ENCODE measurements around the gene RAB7B. TPM values are rescaled to one million over a fixed set of nuclear protein-coding genes. Genes with fewer than 3 reads are reported as not detected.

Gene RAB7B
- total and polyA plus RNA-seq, 4 donors, result 0.08 to 0.89 (median 0.20) TPM; not detected in 1

DNA sequence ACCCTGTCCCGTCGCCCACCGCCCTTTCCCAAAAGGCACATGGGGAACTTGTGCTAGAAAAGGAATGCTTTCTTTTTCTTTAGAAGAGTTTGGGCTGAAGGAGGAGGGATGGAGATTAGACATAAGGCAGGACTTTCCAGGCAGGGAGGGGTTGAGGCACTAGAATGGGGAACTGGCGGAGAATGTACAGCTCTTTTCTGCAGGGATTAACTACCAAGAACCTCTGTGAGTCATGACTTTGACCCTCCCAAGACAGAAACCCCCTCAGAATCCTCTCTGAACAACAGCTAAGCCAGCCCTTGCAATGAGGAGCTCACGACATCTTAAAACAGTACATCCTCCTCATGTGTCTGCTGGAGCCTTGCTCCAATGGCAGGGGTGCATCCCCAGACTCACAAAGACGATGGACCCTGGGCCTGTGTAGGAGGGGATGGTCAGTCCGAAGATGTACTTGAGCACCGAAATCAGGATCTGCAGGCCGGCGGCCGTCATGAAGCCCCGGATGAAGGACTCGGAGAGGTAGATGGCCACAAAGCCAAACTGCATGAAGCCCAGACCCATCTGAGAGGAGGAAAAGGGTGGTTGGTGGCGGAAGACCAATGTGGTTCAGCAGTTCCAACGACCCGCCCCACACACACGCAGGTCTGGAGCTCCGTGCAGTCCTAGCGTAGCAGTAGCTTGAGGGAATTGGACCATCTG, 73.5 kb downstream of the RAB7B start (continued):
- TF ChIP-seq, protein P1, sequence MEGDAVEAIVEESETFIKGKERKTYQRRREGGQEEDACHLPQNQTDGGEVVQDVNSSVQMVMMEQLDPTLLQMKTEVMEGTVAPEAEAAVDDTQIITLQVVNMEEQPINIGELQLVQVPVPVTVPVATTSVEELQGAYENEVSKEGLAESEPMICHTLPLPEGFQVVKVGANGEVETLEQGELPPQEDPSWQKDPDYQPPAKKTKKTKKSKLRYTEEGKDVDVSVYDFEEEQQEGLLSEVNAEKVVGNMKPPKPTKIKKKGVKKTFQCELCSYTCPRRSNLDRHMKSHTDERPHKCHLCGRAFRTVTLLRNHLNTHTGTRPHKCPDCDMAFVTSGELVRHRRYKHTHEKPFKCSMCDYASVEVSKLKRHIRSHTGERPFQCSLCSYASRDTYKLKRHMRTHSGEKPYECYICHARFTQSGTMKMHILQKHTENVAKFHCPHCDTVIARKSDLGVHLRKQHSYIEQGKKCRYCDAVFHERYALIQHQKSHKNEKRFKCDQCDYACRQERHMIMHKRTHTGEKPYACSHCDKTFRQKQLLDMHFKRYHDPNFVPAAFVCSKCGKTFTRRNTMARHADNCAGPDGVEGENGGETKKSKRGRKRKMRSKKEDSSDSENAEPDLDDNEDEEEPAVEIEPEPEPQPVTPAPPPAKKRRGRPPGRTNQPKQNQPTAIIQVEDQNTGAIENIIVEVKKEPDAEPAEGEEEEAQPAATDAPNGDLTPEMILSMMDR (IDR thresholded peaks at IDR 0.05; ENCODE audit: low read depth, low read length, missing input control), result no peak
- no peak for TF ChIP-seq RXRA (IDR thresholded peaks at IDR 0.05)

DNA sequence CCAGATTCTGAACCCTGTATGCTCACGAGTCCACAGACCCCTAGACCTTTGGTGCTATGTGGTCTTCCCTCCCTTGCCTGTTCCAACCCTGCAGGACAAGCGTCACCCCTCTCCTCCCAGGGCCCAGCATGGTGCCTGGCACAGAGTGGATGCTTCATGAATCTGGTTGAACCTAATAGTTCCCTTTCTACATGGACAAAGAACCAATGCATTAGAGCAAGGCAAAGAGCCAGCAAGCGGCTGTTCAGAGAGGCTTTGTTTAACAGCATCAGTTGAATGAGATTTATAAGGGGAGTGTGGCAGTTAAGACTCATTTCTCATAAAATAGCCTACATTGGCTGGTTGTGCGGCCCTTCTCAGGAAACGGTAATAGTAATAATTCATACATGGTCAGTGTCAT, 74.9 kb downstream of the RAB7B start:
- no peak for TF ChIP-seq NR2F2 (IDR thresholded peaks at IDR 0.05)
- TF ChIP-seq, protein P2, sequence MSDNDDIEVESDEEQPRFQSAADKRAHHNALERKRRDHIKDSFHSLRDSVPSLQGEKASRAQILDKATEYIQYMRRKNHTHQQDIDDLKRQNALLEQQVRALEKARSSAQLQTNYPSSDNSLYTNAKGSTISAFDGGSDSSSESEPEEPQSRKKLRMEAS (IDR thresholded peaks at IDR 0.05), result no peak
- no peak for TF ChIP-seq HNF4G (IDR thresholded peaks at IDR 0.05)
- TF ChIP-seq JUND (IDR thresholded peaks at IDR 0.05), result no peak
- no peak for TF ChIP-seq TAF1 (conservative IDR thresholded peaks at IDR 0.05)
- TF ChIP-seq, protein P3, sequence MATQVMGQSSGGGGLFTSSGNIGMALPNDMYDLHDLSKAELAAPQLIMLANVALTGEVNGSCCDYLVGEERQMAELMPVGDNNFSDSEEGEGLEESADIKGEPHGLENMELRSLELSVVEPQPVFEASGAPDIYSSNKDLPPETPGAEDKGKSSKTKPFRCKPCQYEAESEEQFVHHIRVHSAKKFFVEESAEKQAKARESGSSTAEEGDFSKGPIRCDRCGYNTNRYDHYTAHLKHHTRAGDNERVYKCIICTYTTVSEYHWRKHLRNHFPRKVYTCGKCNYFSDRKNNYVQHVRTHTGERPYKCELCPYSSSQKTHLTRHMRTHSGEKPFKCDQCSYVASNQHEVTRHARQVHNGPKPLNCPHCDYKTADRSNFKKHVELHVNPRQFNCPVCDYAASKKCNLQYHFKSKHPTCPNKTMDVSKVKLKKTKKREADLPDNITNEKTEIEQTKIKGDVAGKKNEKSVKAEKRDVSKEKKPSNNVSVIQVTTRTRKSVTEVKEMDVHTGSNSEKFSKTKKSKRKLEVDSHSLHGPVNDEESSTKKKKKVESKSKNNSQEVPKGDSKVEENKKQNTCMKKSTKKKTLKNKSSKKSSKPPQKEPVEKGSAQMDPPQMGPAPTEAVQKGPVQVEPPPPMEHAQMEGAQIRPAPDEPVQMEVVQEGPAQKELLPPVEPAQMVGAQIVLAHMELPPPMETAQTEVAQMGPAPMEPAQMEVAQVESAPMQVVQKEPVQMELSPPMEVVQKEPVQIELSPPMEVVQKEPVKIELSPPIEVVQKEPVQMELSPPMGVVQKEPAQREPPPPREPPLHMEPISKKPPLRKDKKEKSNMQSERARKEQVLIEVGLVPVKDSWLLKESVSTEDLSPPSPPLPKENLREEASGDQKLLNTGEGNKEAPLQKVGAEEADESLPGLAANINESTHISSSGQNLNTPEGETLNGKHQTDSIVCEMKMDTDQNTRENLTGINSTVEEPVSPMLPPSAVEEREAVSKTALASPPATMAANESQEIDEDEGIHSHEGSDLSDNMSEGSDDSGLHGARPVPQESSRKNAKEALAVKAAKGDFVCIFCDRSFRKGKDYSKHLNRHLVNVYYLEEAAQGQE (IDR thresholded peaks at IDR 0.05), result no peak
- TF ChIP-seq YY1 (IDR thresholded peaks at IDR 0.05), result no peak
- no peak for TF ChIP-seq SP1 (IDR thresholded peaks at IDR 0.05)
- TF ChIP-seq HNF4A (conservative IDR thresholded peaks at IDR 0.05), result no peak
- TF ChIP-seq RAD21 (IDR thresholded peaks at IDR 0.05), result no peak
- TF ChIP-seq, protein P4, sequence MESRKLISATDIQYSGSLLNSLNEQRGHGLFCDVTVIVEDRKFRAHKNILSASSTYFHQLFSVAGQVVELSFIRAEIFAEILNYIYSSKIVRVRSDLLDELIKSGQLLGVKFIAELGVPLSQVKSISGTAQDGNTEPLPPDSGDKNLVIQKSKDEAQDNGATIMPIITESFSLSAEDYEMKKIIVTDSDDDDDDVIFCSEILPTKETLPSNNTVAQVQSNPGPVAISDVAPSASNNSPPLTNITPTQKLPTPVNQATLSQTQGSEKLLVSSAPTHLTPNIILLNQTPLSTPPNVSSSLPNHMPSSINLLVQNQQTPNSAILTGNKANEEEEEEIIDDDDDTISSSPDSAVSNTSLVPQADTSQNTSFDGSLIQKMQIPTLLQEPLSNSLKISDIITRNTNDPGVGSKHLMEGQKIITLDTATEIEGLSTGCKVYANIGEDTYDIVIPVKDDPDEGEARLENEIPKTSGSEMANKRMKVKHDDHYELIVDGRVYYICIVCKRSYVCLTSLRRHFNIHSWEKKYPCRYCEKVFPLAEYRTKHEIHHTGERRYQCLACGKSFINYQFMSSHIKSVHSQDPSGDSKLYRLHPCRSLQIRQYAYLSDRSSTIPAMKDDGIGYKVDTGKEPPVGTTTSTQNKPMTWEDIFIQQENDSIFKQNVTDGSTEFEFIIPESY (IDR thresholded peaks at IDR 0.05), result no peak
- TF ChIP-seq, protein P5, sequence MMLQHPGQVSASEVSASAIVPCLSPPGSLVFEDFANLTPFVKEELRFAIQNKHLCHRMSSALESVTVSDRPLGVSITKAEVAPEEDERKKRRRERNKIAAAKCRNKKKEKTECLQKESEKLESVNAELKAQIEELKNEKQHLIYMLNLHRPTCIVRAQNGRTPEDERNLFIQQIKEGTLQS (IDR thresholded peaks at IDR 0.05), result no peak
- TF ChIP-seq EGR1 (IDR thresholded peaks at IDR 0.05; ENCODE audit: low read depth in 2 of 2), result no peak
- no peak for TF ChIP-seq RXRA (IDR thresholded peaks at IDR 0.05)
- TF ChIP-seq, protein P1 (IDR thresholded peaks at IDR 0.05; ENCODE audit: low read depth, low read length, missing input control), result no peak
- WGBS, result 92% methylated on average over 5 of the region's 5 CpGs

More for the DNA sequence above, 74.9 kb downstream of the RAB7B start:
- Histone ChIP-seq H3K36me3 (ENCODE audit: control insufficient read depth in 4 of 4, insufficient read depth in 3 of 4, low read depth in 1 of 4, low read length in 3 of 4) (no peaks in the 10 kb centered on the region), H3K4me1 (ENCODE audit: control insufficient read depth in 4 of 4, insufficient read depth in 4 of 4, low read length in 3 of 4) (no peaks in the 10 kb centered on the region), H3K4me3 (ENCODE audit: low read depth in 1 of 3, low read length in 3 of 3) (no peak overlapping the region), H3K9ac (ENCODE audit: low read depth in 1 of 2, low read length in 2 of 2) (no peak overlapping the region), H3K27me3 (ENCODE audit: control insufficient read depth in 4 of 4, insufficient read depth in 4 of 4, low read length in 3 of 4) (no peaks in the 10 kb centered on the region), H3K9me3 (ENCODE audit: control insufficient read depth in 4 of 4, low read length in 3 of 4) (no peaks in the 10 kb centered on the region), H3K27ac (ENCODE audit: low read depth in 1 of 2, low read length in 2 of 2) (no peak overlapping the region)
- no peak for DNase-seq (ENCODE audit: low spot score)
